GM19023 (cell line): Measurements from ENCODE around the gene NFE2L2.
"Not testable (repeated sequence)": the region's sequence is repeated elsewhere in the genome, so short reads cannot be mapped to it uniquely, and the experiment has no call there.

Source experiments
- ATAC-seq: cut with Tn5 transposase; IDR thresholded peaks from one replicate; pipeline ENCODE4 v1.9.1; 2021; ENCODE audit warnings: mild to moderate bottlenecking, moderate library complexity; ENCODE audit not compliant: unreplicated experiment

The NFE2L2 gene

DNA sequence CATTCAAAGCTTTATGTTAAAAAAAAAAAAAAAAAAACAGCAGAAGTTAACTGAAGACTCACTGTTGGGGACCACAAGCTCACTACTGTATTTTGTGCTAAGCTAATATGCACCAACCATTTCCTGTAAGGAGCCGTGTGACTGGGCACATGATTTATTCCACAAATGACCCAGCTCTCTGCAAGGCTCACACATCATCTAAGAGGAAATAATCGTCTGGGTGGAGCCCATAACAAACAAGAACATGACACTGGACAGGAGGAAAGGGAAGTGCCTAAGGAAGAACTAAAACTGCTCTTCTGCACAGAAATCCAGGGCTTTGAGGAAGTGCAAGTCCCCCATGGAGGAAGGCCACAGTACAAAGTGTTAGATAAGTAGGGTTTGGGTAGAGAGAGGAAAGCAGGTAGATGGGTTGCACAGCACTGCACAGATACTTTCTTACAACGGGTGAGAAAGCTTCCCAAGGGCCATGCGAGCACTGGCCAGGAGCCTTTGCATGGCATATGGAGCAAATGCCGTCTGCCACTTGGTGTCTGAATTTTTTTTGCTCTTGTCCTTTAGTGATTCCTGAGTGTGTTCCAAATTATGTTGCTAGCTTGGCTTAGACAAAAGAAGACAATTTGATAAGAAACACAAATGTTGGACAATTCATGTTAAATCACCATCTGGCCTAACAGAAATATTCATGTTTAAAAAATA, 24.4 kb downstream of the NFE2L2 start:
- peak; percentile 61 for ATAC-seq

DNA sequence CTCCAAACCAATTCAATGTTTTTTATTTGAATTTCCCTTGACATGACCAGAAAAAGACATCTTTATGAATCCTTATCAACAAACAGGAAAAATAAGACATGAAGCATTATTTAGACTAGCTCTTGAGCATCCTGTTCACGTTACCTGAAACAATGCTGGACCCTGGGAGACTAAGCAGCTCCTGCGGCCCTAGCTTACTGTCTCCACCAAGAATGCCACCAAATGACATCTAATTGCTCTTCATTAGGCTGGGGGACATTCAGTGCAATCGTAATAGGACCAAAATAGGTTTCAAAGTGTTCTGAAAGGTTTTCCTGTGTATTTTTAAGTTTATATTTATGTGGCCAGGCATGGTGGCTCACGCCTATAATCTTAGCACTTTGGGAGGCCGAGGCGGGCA, 25.5 kb downstream of the NFE2L2 start:
- ATAC-seq, result no peak

DNA sequence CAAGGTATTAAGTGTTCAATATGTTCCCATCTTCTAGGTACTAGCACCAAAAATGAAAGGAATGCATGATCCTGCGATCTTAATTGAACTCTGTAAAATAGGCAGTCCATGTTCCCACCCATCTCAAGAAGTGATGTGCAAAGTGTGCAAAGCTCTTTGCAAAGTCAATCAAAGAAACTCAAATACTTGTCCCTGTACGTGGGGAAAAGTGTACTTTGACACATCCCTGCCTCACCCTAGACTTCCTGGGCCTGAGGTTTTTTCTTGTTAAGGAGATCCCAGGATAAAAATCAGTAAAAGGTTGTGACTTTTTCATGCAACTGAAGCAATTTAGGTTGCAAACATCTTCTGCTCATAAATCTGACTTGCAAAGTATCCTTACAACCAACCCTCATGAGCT, 26.6 kb downstream of the NFE2L2 start:
- ATAC-seq, result no peak

DNA sequence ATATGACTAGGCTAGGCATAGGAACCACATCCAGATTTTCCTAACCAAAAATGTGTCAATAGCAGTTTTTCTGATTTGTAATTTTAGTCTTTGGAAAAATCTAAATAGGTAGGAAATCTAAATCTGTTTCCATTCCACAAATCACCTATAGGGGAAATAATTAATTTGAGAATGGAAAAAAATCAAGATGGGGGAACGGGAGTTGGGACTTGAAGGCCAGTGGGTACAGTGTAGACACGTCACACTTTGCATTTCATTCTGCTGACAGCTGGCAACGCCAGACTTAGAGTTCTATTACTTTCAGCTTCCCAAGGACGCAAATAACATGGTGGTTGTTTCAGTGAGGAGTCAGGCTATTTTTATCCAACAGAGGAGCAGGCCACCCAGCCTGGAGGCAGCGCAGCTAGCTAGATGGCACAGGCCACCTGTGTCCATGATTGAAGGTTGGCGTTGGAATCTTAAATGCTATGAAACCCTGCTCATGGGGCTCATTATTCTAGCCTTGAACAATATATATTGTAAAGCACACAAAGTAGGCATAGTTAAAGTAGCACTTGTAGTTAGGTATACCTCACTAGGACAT, 28.6 kb downstream of the NFE2L2 start:
- no peak for ATAC-seq

DNA sequence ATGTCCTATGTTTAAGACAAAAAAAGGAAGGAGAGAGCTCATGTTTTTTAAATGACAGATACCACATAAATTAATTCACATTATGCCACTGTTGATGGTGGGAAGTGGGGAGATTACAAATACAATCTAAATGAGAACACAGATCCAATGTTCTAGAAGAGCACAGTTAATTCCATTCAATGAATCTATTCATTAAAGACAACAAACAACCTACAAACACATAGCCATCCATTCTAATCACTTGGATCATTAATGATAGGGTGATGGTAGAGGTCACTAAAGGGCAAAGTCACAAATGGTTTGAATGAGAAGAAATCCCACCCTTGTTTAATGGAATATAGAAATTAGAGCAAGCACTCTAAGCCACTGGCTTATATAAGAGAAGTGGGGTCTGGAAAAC, 30.3 kb downstream of the NFE2L2 start:
- ATAC-seq, result no peak

DNA sequence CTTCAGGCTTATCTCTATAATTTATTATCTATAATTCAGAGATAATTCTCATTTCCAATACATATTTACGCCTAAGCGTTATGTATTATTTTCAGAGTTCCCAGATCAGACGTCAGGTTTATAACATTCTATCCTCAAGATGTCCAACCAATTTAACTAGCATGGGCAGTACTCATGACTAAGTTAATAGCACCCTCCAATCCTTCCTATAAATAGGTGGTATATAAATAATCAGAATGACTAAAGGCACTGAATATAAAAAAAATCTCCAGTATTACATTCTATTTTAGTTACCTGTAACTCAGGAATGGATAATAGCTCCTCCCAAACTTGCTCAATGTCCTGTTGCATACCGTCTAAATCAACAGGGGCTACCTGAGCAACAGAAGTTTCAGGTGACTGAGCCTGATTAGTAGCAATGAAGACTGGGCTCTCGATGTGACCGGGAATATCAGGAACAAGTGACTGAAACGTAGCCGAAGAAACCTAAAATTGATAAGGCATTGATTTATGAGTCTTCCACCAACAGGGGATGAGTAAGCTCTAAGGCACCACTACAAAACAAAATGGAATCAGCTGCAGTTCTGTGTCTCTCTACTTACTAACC, 32.3 kb downstream of the NFE2L2 start:
- ATAC-seq, result no peak

DNA sequence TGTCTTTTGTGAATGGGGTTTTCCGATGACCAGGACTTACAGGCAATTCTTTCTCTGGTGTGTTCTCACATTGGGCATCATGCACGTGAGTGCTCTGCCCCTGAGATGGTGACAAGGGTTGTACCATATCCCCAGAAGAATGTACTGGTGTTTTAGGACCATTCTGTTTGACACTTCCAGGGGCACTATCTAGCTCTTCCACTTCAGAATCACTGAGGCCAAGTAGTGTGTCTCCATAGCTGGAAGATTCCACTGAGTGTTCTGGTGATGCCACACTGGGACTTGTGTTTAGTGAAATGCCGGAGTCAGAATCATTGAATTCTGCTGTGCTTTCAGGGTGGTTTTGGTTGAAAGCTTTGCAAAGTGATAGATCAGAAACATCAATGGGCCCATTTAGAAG, 33.3 kb downstream of the NFE2L2 start:
- ATAC-seq, result no peak

DNA sequence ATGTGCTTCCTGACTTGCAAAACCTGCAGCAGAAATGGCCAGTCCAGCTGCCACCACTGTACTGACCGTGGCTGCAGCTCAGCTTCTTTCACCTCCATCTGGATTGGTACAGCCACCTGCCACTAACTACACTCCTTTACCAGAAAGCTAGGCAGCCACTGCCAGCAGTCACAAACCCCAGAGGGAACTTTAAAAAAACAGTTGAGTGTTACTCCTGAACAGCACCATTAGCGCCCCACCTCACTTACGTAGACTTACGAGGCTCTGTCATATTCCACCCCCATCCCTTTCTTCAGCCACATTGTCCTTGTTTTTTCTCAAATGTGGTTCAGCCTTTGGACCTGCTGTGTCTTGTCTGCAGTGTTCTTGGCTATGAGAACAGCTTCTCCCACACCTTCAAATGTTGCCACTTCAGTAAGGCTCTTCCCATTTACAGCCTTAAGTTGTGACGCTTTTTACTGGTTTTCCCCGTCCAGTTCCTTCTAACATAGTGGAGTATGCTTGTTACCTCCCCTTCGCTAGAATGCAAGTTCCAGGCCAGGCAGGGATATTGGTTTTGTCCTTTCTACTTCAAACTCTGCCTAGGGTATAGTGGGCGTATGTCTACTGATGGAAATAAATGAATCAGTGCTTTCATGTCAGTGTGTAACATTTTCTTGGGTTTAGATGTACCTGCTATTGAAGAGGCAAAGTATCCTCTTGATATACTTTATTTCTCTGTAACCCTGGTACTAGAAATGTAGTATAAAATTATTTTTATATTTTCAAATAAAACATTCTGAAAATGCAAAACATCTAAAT, 34.9 kb downstream of the NFE2L2 start:
- ATAC-seq, result no peak

DNA sequence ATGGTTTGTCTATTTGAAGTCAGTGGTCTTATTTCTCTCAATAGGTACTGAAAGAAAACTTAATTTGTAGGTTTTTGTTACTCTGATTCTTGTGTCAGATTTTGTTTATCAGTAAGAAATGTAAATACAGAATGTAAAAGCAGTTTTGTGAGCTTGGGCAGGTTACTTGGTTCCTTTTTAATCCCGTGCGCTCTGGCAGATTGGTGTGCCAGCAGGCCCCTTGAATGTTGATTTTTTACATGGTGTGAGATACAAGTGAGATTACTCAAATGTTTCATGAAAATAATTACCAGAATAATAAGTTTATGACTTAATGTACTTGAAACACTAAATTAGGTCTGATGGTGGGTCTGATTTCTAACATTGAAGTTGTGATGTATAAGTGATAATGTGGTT, 38.6 kb downstream of the NFE2L2 start:
- no peak for ATAC-seq

DNA sequence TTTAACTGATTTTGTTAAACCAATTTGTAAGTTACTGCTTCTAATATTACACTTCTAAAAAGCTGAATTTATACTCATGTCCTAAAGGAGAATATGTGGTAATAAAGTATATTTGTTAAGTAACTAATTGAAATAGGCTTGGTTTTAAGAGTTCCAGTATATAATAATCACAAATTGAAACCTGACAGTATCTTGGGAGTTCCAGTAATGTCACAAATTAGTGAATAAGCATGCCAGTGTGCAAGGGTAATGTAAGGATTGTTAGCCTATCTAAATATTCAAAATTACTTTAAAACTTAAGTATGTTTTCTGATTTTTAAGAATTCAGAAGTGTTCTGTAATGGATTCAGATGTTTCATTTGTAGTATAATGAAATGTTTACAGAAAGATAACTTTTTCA, 41.1 kb downstream of the NFE2L2 start:
- not testable (repeated sequence) for ATAC-seq

DNA sequence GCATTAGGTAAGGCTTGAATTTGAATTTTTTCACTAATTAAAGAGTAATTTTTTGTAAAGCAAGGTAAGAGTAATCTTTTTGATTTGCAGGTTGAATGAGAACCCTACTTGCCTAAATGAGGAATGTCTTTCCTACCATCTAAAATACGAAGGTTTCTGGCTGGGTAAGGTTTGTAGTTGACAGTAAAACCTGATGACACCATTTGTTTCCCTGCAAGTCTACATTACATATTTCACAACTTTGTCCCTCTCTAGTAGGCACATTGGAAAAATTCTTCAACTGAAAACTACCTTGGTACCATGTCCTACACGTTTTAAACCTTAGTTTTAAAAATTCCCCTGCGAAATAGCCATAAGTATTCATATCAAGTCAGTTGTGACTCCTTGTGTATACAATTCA, 42.6 kb downstream of the NFE2L2 start:
- ATAC-seq, result no peak

DNA sequence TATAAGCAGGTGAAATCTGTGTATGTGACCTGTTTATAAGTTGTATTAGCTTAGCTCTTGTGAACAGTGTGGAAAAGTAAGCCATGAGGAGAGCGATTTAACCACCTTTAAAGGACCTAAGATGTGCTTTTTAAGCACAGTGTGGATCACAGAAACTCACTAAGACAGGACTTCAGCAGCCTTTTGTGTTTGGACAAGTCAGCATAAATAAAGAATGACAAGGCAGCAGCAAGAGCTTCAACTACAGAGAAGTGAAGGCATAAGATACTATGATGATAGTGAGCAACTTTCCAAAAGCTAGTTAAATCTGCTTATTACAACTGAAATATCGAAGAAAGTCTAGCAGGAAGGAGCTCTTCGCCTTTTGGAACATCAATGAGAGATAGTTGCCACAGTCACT, 43.0 kb downstream of the NFE2L2 start:
- no peak for ATAC-seq

DNA sequence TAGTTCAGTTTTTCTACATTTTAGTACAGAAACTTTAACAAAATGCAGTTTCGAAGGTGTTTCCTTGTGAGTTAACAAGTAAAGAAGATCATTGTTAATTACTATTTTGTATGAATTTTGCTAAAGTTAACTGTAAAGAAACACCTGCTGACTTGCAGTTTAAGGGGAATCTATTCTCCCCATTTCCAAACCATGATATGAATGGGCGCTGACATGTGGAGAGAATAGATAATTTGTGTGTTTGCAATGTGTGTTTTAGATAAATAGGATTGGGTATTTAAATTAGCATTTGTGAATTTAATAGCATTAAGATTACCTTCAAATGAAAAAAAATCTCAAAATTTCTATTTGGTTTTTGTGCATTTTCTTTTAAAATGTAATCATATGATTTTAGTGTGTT, 44.7 kb downstream of the NFE2L2 start:
- ATAC-seq, result not testable (repeated sequence)

DNA sequence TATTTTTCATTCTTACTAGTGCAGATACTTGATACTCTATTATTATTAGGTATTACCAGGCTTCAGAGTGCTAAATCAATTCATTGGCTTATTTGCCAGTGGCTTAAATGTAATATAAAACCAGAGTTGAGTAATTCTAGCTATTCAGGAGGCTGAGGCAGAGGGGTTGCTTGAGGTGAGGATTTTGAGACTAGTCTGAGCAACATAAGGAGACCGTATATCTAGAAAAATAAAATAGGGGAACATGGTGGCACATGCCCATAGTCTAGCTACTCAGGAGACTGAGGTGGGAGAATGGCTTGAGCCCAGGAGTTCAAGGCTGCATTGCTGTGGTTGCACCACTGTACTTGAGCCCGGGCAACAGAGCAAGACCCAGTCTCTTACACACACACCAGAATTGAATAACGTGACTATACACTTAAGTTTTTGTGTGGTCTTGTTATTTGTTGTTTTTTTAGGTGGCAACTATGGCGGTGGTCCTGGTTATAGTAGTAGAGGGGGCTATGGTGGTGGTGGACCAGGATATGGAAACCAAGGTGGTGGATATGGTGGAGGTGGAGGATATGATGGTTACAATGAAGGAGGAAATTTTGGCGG, 47.2 kb downstream of the NFE2L2 start:
- ATAC-seq, result no peak

DNA sequence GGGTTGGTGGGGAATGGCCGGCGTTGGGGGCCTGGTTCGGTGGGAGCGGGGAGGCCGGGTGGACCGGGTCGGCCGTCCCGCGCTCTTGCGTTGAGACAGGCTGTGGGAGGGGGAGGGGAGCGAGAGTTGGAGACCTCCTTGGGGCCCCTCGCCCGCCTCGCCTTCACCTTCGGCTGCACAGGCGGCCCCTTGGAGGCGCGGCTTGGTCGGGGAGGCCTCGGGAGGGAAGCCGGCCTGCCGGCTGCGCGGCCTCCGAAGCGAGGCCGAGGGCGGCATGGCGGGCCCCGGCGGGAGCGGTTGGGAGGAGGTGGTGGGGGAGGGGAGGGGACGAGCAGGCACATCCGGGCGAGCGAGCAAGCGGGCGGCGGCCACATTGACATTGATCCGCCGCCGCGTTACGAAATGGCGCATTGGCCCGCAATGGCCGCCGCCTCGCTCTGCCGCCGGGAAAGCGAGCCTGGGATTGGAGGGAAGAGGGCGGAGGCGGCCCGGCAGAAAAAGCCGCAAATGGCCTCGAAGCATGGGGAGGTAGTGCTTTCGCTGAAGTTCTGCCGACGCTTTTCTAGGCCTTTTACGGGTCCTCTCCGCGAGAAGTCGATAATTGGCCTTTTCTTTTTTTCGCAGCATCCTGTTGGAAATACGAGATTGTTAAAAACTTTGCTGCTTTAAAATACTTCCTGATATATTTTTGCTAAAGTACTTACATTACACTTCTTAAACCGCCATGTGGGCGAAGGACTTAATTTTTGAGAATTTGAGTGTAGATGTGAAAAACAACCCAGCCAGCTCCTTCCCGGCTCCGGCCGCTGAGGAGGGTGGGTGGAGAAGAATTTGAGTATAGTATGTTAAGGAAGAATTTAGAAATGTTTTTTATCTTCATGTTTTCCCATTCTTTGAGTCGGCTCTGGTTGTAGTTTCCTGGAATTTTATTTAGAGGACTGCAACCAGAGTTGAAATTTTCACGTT, 51.4 kb downstream of the NFE2L2 start:
- ATAC-seq, result peak; percentile 50

DNA sequence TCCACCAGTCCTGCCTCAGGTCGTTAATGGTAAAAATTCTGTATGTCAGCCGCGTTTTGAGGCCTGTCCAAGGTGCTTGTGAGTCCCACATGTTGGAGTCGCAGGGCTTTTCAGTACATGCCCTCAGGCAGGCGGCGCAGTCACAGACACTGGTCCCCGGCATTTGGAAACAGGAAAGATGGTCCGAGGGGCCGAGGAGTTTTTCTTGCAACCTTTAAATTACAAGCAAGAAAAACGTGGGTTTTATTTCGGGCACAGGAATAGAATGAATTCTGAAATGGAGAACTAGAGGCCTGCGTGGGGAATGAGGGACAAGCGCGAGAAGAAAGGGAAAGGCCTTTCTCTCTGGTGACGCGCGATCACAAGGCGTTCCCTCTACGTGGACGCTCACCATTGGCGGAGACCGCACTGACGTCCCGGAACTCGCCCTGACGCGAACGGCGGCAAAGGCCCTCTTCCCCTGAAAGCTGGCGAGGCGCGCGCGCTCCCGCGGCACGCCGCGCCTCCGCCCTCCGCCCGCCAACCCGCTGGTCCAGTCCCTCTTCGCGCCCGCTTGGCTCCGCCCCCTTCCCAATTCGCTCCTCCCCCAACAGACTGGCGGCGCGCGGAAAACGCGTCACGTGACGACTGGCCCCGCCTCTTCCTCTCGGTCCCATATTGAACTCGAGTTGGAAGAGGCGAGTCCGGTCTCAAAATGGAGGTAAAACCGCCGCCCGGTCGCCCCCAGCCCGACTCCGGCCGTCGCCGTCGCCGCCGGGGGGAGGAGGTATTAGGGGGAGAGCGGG, 52.2 kb downstream of the NFE2L2 start, which contains the start of gene HNRNPA3:
TSS of gene HNRNPA3 (plus strand) at position 689 of the 785 bp plus-strand sequence. CDS start at position 695, 6 bp downstream.
- peak; percentile 86 for ATAC-seq

DNA sequence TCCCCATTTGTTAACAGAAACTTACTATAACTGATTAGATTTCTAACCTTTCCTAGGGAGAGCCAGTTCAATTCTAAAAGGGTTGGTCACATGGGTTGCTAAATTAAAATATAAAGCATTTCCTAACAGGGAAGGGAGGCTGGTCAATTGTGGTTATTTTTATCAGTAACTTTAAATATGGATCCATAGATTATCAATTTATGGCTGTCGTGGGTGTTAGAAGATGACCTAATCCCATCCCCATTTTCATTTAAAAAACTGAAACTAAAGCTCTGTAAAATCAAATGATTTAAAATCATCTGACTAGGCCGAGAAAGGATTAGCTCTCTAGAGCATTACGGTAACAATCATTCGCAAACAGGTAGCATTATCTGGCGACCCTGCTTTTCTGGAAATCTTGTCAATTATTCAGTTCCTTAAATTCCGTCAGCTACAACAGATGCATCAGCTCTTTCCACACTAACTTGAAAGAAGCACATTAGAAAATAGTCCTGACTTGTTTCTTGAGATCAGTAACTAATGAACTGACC, 52.9 kb downstream of the NFE2L2 start:
- ATAC-seq, result no peak

DNA sequence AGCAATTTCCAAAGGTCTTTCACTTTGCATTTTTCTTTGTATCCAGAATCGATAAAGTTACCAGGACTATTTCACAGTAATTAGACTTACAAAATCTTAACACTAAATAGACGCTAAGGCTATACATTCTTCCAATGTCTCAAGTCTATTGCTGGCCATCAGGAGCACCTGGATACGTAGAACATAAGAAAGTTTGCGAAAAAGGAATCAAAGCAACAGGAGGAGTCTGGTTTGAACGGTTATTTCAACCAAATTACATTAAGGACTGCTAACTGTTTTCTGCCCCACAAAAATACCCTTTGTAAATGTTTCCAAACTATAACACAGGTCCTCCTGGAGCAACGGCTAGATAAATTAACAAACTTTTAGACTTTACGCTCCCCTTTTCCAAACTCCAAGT, 53.4 kb downstream of the NFE2L2 start:
- no peak for ATAC-seq

DNA sequence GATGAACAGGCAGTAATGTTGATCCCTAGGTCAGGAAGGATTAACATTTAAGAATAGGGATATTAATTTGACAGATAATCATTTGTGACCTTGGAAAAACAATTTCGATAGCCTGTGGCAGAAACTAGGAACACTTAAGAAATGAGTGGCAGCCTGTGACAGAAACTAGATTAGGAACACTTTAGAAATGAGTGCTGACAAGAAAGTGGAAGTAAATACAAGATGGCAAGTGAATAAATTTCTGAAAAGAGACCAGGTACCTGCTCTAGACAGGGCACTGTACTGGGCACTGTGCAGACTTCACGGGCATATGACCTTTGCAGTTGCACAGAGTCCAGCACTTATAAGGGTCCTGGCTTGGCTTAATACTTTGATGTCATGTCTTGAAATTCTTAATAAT, 57.4 kb downstream of the NFE2L2 start:
- peak; percentile 74 for ATAC-seq
